GM12875 (cell line): ENCODE data around the gene GANAB.

ENCODE experiments used
- H3K4me3 ChIP-seq: one replicate; pipeline ENCODE4 v1.5.1; 2011; ENCODE audit warnings: low read depth, low read length, control low read depth
- TF ChIP-seq, protein P1 (sequence below): IDR thresholded peaks from 2 replicates; pipeline ENCODE4 v1.5.1; 2011; ENCODE audit warnings: low read depth, mild to moderate bottlenecking, control low read depth, inconsistent platforms, low read length, moderate library complexity, borderline replicate concordance; ENCODE audit not compliant: insufficient read depth

Gene GANAB

DNA sequence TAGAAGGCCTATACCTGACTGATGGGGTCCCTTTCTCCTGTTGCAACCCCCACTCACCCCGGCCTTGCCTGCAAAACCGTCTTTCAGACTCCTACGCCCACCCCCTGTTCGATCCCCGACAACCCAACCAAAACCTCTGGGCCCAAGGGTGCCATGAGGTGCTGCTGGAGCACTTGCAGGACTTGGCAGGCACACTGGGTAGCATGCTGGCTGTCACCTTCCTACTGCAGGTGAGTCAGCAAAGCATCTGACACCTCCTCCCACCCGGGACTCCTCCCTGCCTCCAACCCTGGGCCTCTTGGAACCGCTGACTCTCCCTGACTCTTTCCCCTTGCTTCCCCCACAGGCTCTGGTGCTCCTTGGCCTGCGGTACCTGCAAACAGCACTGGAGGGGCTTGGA lies 32.1 kb downstream of the GANAB start:
- TF ChIP-seq, protein P1, sequence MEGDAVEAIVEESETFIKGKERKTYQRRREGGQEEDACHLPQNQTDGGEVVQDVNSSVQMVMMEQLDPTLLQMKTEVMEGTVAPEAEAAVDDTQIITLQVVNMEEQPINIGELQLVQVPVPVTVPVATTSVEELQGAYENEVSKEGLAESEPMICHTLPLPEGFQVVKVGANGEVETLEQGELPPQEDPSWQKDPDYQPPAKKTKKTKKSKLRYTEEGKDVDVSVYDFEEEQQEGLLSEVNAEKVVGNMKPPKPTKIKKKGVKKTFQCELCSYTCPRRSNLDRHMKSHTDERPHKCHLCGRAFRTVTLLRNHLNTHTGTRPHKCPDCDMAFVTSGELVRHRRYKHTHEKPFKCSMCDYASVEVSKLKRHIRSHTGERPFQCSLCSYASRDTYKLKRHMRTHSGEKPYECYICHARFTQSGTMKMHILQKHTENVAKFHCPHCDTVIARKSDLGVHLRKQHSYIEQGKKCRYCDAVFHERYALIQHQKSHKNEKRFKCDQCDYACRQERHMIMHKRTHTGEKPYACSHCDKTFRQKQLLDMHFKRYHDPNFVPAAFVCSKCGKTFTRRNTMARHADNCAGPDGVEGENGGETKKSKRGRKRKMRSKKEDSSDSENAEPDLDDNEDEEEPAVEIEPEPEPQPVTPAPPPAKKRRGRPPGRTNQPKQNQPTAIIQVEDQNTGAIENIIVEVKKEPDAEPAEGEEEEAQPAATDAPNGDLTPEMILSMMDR, result no peak
- no peak overlapping the region for H3K4me3 ChIP-seq

DNA sequence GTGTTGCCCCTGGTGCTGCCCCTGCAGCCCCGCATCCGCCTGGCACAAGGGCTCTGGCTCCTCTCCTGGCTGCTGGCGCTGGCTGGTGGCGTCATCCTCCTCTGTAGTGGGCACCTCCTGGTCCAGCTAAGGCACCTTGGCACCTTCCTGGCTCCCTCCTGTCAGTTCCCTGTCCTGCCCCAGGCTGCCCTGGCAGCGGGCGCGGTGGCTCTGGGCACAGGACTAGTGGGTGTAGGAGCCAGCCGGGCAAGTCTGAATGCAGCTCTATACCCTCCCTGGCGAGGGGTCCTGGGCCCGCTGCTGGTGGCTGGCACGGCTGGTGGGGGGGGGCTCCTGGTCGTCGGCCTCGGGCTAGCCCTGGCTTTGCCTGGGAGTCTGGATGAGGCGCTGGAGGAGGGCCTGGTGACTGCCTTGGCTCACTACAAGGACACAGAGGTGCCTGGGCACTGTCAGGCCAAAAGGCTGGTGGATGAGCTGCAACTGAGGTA lies 33.1 kb downstream of the GANAB start:
- TF ChIP-seq, protein P1, result no peak
- H3K4me3 ChIP-seq, result no peak overlapping the region

DNA sequence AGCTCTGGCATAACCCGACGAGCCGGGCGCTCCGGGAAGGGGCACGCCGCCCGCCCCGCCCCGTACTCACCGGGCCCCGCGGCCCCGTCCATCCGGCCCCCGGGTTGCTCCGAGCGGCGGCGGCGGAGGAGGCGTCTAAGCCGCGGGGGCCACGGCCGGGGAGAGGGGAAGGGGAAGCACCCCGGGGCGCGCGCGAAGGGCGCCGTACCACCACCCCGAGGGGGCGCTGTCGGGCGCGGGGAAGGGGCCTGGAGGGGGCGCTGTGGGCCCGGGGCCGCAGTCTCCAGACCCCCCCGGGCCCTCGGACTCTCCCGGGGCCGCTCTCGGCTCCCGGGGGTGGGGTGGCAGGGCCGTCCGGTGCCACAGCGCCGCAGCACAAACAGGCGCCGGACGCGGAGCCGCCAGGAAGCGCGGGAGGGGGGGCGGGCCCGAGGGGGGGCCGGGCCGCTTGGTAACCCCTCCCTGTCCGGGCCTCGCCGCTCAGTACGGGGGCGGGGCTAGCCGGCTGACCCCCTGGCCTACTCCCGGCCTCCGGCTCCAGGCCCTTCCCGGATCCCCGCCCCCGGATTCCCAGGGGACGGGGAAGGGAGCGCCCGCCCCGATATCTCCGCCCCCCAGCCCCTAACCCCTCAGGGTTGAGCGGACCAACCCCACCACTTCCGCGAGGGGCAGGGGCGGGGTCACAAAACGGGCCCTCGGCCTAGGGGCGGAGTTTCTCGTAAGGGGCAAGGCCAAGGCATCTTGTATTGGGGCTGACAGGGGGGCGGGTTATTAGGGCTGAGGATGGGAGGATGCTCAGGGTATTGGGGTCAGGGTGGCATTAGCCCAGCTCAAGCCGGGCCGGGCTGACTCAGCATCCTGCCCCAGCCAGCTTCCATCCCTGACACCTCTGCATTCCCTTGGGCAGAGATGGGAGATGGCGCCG lies 33.8 kb downstream of the GANAB start, which contains the start of the genes EML3 and ROM1:
EML3 (minus strand) TSS at position 410 of the 925 bp plus-strand sequence; CDS start at position 92, 318 bp downstream.
ROM1 (plus strand) TSS at position 892 of the 925 bp plus-strand sequence; CDS start at position 917, 25 bp downstream.
- TF ChIP-seq, protein P1, result peak; percentile 100
- H3K4me3 ChIP-seq, result peak within 1 kb of the TSS; percentile 83

DNA sequence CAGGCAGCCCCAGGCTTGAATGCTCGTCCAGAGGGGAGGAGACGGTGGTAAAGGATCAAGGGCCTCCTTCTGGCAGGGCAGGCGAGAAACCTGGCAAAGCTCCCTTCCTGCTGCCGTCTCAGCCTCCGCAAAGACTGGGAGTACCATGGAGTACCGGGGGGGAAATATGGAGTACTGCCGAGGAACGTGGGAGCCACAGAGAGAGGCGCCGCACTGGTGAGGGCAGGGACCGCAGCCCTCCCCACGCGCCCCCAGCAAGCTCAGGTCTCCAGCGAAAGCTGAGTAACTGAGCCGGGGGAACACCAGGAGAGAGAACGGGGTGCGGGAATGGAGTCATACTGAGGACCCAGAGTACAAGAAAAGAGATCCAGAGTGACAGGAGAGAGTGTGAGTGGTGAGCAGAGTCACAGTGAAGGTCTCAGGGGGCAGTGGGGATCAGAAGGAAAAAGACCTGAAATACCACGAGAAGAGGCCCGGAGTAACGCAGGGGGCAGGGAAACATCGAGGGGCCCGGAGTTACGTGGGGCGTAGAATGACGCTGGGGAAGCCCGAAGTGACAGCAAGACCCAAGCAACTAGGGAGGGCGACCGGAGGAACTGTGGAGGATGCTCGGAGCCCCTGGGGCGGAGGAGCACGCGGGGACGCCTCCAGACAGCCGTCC lies 34.6 kb downstream of the GANAB start:
- TF ChIP-seq, protein P1, result no peak
- H3K4me3 ChIP-seq, result peak overlapping the region; percentile 83

- TF ChIP-seq, protein P1, result no peak
- H3K4me3 ChIP-seq, result peak overlapping the region; percentile 83
These were observed 35.4 kb downstream of the GANAB start for GRCh38 chr11:62610814-62611704.

DNA sequence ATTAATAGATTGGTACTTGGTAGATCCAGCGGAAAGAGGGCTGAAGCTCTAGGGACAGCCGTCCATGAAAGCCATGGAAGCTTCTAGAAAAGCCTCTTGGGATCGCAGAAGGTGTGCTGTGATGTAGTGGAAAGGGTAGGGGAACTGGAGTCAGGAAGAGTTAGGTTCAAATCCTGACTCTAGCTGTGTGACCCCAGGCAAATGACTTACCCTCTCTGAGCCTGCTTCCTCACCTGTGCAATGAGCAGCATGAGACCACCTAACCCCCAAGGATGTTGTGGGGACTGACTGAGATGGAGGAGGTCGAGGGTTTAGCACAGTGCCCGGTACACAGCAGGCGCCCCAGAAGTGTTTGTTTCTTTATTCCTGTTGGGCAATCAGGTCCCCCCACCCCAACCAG lies 36.0 kb downstream of the GANAB start:
- H3K4me3 ChIP-seq, result no peak overlapping the region
- TF ChIP-seq, protein P1, result no peak
